Parathyroid adenoma (tissue), 2 donors: ENCODE results near the gene ATG5.
"Not testable (repeated sequence)": the region's sequence is repeated elsewhere in the genome, so short reads cannot be mapped to it uniquely, and the experiment has no call there.

Experiments used
- H2AFZ ChIP-seq: fragments of 300-600 bp; sonication (generic); one replicate; pipeline ENCODE4 v1.7.0; 2017; ENCODE audit warnings: antibody characterized with exemption, mild to moderate bottlenecking
- H3K27ac ChIP-seq: fragments of 300-600 bp; sonication (generic); one replicate; pipeline ENCODE4 v1.7.0; 2017
- H3K27me3 ChIP-seq: fragments of 300-600 bp; sonication (generic); one replicate; pipeline ENCODE4 v1.7.0; 2017; ENCODE audit warnings: low read length; ENCODE audit not compliant: control insufficient read depth, insufficient read depth
- H3K36me3 ChIP-seq: fragments of 300-600 bp; sonication (generic); one replicate; pipeline ENCODE4 v1.7.0; 2017; ENCODE audit warnings: low read length; ENCODE audit not compliant: control insufficient read depth, insufficient read depth
- H3K4me1 ChIP-seq: fragments of 300-600 bp; sonication (generic); one replicate; pipeline ENCODE4 v1.7.0; 2017; ENCODE audit warnings: control low read depth
- H3K4me2 ChIP-seq: fragments of 300-600 bp; sonication (generic); one replicate; pipeline ENCODE4 v1.7.0; 2017; ENCODE audit warnings: low read length
- H3K4me3 ChIP-seq: fragments of 300-600 bp; sonication (generic); one replicate; pipeline ENCODE4 v1.7.0; 2017; ENCODE audit warnings: low read depth, low read length
- H3K79me2 ChIP-seq: fragments of 300-600 bp; sonication (generic); one replicate; pipeline ENCODE4 v1.7.0; 2017; ENCODE audit warnings: control low read depth
- H3K9ac ChIP-seq: fragments of 300-600 bp; sonication (generic); one replicate; pipeline ENCODE4 v1.7.0; 2017; ENCODE audit warnings: mild to moderate bottlenecking
- H3K9me3 ChIP-seq: fragments of 300-600 bp; sonication (generic); one replicate; pipeline ENCODE4 v1.7.0; 2017; ENCODE audit warnings: low read length; ENCODE audit not compliant: control insufficient read depth
- TF ChIP-seq, protein P1 (sequence below): fragments of 300-600 bp; sonication (generic); IDR thresholded peaks from one replicate; pipeline ENCODE4 v1.7.0; 2017; ENCODE audit warnings: antibody characterized with exemption, mild to moderate bottlenecking
- donor health status: primary hyperparathyroidism.

Gene ATG5

DNA sequence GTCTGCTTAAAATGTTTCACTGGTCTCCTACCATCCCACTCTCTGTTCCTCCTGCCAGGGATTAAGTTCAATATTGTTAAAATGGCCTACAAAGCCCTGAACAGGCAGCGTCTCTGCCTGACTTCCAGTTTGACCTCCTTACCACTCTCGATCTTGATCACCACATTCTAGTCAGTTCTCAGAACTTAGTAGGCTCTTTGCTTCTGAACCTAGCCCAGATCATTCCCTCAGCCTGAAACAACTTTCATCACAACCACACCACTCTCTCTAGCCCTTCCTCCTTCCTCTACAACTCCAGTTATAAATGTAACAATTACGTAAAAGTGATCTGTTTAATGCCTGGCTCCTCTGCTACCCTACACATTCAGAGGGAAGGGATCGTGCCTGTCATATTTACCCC lies 53.3 kb downstream of the ATG5 start:
- TF ChIP-seq, protein P1, sequence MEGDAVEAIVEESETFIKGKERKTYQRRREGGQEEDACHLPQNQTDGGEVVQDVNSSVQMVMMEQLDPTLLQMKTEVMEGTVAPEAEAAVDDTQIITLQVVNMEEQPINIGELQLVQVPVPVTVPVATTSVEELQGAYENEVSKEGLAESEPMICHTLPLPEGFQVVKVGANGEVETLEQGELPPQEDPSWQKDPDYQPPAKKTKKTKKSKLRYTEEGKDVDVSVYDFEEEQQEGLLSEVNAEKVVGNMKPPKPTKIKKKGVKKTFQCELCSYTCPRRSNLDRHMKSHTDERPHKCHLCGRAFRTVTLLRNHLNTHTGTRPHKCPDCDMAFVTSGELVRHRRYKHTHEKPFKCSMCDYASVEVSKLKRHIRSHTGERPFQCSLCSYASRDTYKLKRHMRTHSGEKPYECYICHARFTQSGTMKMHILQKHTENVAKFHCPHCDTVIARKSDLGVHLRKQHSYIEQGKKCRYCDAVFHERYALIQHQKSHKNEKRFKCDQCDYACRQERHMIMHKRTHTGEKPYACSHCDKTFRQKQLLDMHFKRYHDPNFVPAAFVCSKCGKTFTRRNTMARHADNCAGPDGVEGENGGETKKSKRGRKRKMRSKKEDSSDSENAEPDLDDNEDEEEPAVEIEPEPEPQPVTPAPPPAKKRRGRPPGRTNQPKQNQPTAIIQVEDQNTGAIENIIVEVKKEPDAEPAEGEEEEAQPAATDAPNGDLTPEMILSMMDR = no peak
- H3K27ac ChIP-seq = no peak overlapping the region

DNA sequence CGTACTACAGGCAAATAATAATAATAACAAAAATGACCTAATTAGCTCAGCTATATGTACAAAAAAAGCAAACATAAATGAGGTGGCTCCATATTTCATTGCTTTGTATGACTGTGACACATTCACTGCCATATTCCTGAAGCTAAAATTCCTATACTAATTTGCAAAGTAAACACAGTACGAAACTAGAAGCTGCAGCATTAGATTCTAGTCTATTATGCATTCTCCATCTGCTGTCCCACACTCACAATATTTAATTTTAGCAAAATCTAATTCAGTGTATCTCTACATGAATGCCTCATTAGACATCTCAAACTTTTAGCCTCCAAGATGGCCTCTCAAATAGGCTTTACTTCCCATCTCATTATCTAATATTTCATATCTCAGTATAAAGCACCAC lies 55.1 kb downstream of the ATG5 start:
- TF ChIP-seq, protein P1 = no peak

More for the DNA sequence above, 53.3 kb downstream of the ATG5 start:
- H3K9me3 ChIP-seq = no peaks in the 10 kb centered on the region
- peaks cover 6% of the 10 kb centered on the region for H3K4me1 ChIP-seq
- H3K27me3 ChIP-seq = no peaks in the 10 kb centered on the region
- no peak overlapping the region for H3K9ac ChIP-seq
- peaks cover 47% of the 10 kb centered on the region for H3K79me2 ChIP-seq
- no peaks in the 10 kb centered on the region for H3K36me3 ChIP-seq
- no peak overlapping the region for H3K4me3 ChIP-seq
- H3K4me2 ChIP-seq = no peak overlapping the region
- H2AFZ ChIP-seq = no peak overlapping the region

DNA sequence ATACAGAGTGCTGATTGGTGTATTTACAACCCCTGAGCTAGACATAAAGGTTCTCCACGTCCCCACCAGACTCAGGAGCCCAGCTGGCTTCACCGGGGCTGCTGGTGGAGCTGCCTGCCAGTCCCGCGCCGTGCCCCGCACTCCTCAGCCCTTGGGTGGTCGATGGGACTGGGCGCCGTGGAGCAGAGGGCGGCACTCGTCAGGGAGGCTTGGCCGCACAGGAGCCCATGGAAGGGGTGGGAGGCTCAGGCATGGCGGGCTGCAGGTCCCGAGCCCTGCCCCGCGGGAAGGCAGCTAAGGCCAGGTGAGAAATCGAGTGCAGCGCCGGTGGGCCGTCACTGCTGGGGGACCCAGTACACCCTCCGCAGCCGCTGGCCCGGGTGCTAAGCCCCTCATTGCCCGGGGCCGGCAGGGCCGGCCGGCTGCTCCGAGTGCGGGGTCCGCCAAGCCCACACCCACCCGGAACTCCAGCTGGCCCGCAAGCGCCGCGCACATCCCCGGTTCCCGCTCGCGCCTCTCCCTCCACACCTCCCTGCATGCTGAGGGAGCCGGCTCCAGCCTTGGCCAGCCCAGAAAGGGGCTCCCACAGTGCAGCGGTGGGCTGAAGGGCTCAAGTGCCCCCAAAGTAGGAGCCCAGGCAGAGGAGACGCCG lies 56.2 kb downstream of the ATG5 start:
- not testable (repeated sequence) for H3K36me3 ChIP-seq

More for the DNA sequence above, 55.1 kb downstream of the ATG5 start:
- Histone ChIP-seq H3K9me3 (no peaks in the 10 kb centered on the region), H3K27me3 (no peaks in the 10 kb centered on the region), H3K4me2 (no peak overlapping the region), H3K79me2 (peaks cover 57% of the 10 kb centered on the region), H3K9ac (no peak overlapping the region), H3K4me3 (no peak overlapping the region), H3K4me1 (peaks cover 6% of the 10 kb centered on the region), H3K36me3 (no peaks in the 10 kb centered on the region), H2AFZ (no peak overlapping the region), H3K27ac (no peak overlapping the region)

DNA sequence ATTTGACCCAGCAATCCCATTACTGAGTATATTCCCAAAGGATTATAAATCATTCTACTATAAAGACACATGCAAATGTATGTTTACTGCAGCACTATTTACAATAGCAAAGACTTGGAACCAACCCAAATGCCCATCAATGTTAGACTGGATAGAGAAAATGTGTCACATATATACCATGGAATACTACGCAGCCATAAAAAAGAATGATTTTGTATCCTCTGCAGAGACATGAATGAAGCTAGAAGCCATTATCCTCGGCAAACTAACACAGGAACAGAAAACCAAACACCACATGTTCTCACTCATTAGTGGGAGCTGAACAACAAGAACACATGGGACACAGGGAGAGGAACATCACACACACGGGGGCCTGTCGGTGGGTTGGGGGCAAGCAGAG lies 57.1 kb downstream of the ATG5 start:
- not testable (repeated sequence) for H3K27me3 ChIP-seq, H3K36me3 ChIP-seq, H3K4me1 ChIP-seq, H3K27ac ChIP-seq, H3K4me2 ChIP-seq, H2AFZ ChIP-seq, H3K4me3 ChIP-seq, H3K9me3 ChIP-seq, H3K9ac ChIP-seq
- peaks cover 57% of the 10 kb centered on the region for H3K79me2 ChIP-seq

More for the DNA sequence above, 56.2 kb downstream of the ATG5 start:
- H3K27me3 ChIP-seq, H3K4me2 ChIP-seq, H3K27ac ChIP-seq, H3K9ac ChIP-seq, H3K9me3 ChIP-seq, H2AFZ ChIP-seq, H3K4me3 ChIP-seq, H3K4me1 ChIP-seq: not testable (repeated sequence)
- H3K79me2 ChIP-seq = peaks cover 55% of the 10 kb centered on the region

DNA sequence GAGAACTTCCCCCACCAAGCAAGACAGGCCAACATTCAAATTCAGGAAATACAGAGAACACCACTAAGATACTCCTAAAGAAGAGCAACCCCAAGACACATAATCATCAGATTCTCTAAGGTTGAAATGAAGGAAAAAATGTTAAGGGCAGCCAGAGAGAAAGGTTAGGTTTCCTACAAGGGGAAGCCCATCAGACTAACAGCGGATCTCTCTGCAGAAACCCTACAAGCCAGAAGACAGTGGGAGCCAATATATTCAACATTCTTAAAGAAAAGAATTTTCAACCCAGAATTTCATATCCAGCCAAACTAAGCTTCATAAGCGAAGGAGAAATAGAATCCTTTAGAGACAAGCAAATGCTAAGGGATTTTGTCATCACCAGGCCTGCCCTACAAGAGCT lies 61.1 kb downstream of the ATG5 start:
- not testable (repeated sequence) for H3K27ac ChIP-seq, H2AFZ ChIP-seq, H3K4me1 ChIP-seq, H3K4me3 ChIP-seq, H3K9me3 ChIP-seq, H3K36me3 ChIP-seq, H3K27me3 ChIP-seq, H3K4me2 ChIP-seq, H3K9ac ChIP-seq
- H3K79me2 ChIP-seq = peaks cover 47% of the 10 kb centered on the region

DNA sequence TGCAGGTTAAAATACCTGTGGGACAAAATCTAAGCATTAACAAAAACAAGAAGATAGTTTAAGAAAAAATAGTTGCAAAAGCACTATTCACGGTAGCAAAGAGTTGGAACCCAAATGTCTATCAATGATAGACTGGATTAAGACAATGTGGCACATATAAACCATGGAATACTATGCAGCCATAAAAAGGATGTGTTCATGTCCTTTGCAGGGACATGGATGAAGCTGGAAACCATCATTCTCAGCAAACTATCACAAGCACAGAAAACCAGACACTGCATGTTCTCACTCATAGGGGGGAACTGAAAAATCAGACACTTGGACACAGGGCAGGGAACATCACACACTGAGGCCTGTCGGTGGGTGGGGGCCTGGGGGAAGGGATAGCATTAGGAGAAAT lies 65.8 kb downstream of the ATG5 start:
- not testable (repeated sequence) for H3K4me2 ChIP-seq, H2AFZ ChIP-seq, H3K4me3 ChIP-seq, H3K9me3 ChIP-seq, H3K9ac ChIP-seq, H3K27me3 ChIP-seq, H3K27ac ChIP-seq, H3K4me1 ChIP-seq, H3K36me3 ChIP-seq
- peaks cover 13% of the 10 kb centered on the region for H3K79me2 ChIP-seq

DNA sequence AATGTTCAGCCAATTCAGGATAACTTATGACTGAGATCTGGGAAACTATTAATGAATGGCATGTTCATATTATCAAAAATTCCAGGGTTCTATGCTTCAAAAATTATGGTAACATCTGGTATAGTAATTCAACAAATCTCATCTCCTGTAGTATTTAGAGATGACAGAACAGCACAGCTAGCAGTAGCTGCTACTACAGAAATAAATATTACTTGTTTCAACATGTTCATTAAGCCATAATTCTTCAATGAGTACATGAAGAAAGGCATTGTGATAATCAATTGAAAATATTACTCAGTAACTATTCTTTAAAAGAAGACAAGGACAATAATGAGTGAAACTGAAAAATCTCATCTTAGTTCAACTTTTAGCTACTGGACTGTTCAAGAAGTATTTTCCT lies 66.8 kb downstream of the ATG5 start:
- peaks cover 15% of the 10 kb centered on the region for H3K79me2 ChIP-seq
- no peaks in the 10 kb centered on the region for H3K4me1 ChIP-seq
- H3K36me3 ChIP-seq = no peaks in the 10 kb centered on the region
- no peak overlapping the region for H2AFZ ChIP-seq
- no peak overlapping the region for H3K4me3 ChIP-seq
- H3K4me2 ChIP-seq = no peak overlapping the region
- no peaks in the 10 kb centered on the region for H3K9me3 ChIP-seq
- TF ChIP-seq, protein P1 = no peak
- H3K9ac ChIP-seq = no peak overlapping the region
- H3K27me3 ChIP-seq = no peaks in the 10 kb centered on the region
- no peak overlapping the region for H3K27ac ChIP-seq
